ENCODE results near the gene SPOCD1.

The SPOCD1 gene

DNA sequence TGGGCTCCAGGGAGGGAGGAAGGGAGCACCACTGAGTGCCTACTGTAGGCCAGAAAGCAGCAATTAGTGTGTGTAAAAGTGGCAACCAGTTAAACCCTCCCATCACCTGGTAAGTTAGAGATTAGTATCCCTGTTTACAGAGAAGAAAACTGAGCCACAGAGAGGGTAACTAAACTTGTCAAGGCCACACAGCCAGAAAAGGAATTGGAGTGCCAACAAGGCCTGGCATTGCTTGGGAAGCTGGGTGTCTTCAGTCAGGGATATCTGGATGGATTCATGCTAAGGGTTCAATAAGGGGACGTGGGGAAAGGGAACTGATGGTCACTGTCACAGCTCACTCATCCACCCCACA lies 28.1 kb downstream of the SPOCD1 start:
- no peak for DNase-seq (ENCODE audit: low read depth, low spot score)

DNA sequence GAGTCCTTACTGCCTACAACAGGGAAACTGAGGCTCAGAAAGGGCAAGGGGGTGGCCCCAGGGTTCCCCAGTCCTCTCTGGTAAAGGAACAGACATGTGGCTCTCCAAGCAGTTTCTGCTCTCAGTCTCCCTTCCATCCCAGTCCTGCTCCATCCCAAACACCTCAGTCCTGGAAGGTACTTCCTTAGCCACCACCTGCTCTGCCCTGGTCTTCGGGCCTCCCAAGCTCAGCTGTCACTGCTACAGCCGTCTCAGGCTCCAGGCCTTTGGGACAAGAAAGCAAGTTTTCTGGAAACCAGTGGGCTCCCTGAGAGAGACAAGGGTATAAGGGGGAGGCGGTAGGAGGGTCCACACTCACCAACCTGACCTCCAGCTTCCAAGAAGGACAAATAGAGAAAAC lies 28.6 kb downstream of the SPOCD1 start:
- DNase-seq (ENCODE audit: low read depth, low spot score): no peak

DNA sequence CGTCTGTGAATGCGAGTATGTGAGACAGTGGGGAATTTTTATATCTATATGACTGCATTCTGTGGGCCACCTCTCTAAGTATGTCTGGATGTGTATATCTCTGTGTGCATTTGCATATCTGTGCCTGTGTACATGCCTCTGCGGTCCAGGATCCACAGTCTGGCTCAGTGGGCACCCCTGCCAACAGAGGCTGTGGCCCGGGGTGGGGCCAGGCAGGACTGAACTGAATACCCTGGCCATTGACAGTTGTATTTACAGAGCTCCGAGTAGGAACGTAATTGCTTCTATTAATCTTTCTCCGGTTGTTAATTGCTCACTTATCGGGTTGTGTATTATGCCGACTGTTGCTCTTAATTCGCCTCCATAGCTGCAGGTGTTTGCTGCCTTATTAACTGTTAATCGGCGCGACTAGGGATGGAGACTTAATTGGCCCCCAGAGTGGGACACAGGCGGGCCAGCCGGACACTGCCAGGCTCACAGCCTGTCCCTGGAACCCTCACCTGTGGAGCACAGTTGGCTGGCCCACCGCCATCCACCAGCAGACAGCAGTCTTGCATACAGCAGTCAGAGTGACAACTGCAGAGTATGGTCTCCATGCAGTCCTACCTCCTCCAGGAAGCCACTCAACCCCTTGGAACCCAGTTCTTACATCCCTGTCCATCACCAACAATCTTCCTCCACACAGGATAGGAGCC lies 29.3 kb downstream of the SPOCD1 start:
- no peak for DNase-seq (ENCODE audit: low read depth, low spot score)

DNA sequence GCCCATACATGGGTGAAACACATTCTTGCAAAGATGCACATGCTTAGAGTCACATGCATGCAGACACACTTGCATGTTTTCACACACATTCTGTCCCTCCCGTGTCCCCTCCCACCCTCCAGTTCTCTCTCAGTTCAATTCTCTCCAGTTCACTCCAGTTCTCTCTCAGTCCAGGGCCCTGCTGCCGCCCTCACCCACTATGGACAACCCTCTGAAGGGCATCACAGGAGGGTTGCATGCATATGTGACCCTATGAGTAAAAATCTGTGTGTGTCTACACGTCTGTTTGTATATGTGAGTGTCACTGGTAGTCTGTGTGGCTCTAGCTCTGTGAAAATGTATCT lies 29.9 kb downstream of the SPOCD1 start:
- no peak for DNase-seq (ENCODE audit: low read depth, low spot score)

DNA sequence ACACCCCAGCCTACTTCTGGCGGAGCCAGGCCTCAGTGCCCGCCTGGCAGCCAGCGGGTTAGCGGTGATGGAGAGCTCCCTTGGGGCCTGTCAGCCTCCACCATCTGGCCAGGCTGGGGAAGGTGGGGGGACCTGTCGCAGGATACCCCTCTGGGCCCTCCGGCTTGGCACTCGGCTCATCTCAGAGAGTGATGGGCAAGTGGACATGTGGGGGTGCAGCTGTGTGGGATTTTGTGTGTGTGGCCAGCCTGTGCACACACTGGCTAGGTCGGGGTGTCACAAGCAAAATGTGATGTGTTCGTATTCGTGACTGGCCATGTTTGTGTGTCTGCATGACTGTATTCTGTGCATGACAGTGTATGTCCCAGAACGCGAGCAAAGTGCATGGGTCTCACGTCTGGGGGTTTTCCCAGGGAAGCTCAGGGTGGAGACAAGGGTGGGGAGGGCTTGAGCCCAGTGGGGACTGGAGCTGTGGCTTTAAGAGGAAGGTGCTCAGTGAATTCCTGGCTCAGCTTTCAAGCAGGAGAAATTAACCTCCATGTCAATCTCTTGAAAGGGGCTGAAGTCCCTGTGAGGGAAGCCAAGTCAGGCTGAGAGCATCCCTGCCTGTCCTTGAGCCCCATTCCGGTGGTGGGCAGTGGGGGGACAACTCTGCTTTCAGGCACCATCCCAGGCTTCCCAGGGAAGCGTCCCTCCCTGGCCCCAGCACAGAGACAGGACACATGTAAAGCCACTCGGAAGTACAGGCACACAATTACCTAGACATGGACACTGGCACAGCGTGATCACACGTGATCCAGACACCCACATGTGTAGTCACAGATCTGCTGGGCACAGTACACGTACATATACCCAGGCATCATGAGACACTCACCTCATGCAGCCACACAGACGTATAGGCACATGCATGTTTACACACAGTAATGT lies 30.5 kb downstream of the SPOCD1 start:
- no peak for DNase-seq (ENCODE audit: low read depth, low spot score)

- no peak for DNase-seq (ENCODE audit: low read depth, low spot score)
Observed at GRCh38 chr1:31784356-31785019, 31.3 kb downstream of the SPOCD1 start.

GRCh38 chr1:31783846-31784245 lies 32.0 kb downstream of the SPOCD1 start:
- DNase-seq (ENCODE audit: low read depth, low spot score): no peak

DNA sequence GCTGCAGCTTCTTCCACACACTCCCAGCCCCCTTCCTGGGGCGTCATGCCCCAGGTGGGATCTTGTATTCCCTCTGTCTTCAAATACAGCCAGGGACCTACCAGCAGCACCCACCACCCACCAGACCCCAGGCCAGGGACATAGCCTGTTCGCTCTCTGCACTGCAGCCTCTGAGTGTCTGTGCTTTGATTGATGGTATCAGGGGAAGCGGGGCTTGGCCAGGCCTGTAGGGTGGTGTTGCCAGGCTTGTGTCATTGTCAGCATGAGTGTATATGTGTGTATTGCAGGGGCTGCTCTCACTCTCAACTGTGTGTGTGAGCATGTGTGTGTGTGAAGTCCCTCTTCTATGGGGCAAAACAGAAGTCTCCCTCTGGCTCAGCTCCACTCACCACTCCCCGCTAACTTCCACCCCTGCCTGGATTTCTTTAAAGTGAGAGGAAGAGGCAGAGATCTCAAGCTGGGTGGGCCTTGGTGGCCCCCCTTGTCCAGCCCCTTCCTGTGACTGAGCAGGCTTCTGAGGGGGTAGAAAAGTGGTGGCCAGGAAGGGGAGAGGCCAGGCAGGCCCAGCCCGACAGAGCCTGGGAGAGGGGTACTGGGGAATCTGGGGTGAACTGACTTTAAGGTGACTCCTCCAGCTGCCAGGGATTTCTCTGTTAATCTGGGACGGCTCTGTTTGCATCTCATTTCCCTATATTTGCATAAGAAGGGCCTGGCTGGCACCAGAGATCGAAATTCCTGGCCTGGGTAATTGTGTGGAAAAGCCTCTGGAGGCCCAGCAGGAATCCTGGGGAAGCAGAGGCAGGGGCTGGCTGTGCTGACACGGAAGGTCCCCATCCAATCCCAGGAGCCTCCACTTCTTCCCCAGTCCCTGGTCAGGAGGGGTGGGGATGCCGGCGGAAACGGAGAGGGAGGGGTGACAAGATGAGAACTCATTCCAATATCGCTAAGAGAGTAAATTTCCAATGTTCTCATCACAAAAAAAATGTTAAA lies 33.1 kb downstream of the SPOCD1 start:
- no peak for DNase-seq (ENCODE audit: low read depth, low spot score)

DNA sequence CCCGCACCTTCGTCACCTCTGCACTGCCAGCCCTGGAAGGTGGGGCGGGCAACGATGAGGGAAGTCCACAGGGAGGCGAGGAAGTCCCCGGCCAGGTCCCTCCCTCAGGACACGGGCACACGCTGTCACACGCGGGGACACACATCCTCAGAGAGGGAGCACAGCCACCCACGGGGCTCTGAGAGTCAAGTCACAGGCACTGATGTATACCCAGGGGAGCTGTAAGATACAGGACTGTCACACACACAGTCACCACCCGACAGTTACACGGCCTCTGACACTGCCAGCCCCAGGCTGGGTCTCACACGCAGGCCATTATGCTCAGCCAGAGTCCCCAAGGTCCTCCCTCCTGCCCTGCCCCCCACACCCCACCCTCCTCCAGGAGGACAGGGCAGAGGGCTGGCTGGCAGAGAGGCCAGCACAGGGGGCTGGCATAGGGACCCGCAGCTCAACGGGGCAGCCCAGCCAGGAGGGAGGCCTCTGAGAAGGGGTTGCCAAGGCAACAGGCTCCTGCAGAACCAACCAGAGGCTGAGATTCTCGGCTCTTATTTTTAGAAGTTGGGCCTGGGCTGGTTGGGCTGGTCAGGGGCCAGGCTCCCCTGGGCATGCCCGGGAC lies 34.0 kb downstream of the SPOCD1 start:
- no peak for DNase-seq (ENCODE audit: low read depth, low spot score)

- no peak for DNase-seq (ENCODE audit: low read depth, low spot score)
Observed at GRCh38 chr1:31781138-31781755, 34.6 kb downstream of the SPOCD1 start.

GRCh38 chr1:31780632-31781031 lies 35.2 kb downstream of the SPOCD1 start:
- no peak for DNase-seq (ENCODE audit: low read depth, low spot score)

- no peak for DNase-seq (ENCODE audit: low read depth, low spot score)
Observed at GRCh38 chr1:31779687-31780086, 36.1 kb downstream of the SPOCD1 start.

DNA sequence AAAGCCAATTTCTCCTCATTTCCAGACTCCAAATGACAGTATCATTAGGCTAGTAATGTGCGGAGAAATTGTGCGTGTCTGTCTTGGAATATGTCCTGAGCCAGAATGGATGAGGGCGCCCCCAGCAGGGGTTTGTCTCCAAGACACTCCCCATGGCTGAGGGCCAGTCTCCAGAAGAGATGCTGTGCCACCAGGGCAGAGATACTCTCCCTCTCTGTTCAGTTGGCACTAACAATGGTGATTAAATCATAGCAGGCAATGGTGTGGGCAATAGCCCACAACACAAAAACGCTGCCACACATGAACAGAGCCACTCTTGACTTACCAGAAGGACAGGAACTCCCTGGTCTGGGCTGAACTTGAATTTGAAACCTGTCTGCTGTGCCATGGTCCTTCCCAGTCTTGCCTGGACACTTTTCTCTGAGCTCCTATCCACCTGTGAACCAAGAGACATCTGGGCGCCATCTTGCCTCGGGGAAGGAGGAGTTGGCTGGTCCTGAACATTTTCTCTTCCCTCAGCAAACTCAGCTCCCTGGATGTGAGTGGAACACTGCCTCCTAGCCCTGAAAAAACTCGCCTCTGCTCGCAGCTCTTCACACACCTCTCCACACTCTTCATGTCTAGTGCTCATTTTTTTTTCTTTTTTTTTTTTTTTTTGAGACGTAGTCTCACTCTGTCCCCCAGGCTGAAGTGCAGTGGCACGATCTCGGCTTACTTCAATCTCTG lies 36.9 kb downstream of the SPOCD1 start:
- DNase-seq (ENCODE audit: low read depth, low spot score): no peak

DNA sequence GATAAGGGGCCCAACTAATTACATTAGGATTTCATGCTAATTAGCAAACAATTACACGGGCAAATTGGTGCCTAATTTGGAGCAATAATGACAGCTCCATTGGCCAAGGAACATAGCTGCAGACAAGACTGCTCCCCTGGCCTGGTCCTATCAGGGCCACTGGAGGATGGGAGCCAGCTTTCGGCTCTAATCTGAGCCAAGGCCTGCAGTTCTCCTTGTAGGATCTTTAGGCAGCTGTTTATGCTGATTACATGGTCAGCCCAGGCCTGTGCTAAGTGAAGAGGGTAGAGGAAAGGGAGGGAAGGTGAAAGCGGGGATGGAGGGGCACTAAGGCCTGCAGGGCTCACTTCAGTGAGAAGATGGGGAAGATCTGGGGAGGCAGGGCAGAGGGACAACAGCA lies 39.3 kb downstream of the SPOCD1 start:
- no peak for DNase-seq (ENCODE audit: low read depth, low spot score)

GRCh38 chr1:31776032-31776431 lies 39.8 kb downstream of the SPOCD1 start:
- DNase-seq (ENCODE audit: low read depth, low spot score): no peak

DNA sequence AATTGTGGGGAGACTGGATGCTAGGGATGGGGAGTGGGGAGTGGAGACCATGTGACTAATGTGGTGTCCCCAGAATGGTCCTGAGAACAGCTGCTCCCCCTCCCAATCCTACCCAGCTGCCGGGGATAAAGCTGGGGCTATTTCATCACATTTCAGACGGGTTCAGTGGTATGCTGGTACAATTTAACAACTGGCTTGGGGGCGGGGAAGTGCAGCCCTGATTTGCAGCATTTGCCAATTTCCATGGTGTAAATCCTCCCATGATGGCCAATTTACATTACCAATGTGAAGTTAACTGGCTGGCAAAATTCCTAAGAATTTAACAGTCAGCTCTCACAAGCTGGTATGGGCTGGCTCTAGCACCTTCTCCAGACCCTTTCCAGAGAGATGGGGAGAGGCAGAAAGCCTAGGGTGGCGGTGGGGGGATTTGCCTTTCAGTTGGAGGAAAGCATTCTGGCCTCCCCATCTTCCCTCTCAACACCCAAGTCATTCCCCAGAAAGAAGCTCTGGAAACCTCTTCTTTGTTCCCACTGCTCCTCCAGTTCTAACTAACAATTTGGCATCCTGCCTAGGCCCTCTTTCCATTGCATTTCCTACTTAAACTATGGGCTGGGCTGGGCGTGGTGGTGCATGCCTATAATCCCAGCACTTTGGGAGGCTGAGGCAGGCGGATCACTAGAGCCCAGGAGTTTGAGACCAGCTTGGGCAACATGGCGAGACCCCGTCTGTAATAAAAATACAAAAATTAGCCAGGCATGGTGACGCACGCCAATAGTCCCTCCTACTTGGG lies 40.4 kb downstream of the SPOCD1 start:
- DNase-seq (ENCODE audit: low read depth, low spot score): no peak

DNA sequence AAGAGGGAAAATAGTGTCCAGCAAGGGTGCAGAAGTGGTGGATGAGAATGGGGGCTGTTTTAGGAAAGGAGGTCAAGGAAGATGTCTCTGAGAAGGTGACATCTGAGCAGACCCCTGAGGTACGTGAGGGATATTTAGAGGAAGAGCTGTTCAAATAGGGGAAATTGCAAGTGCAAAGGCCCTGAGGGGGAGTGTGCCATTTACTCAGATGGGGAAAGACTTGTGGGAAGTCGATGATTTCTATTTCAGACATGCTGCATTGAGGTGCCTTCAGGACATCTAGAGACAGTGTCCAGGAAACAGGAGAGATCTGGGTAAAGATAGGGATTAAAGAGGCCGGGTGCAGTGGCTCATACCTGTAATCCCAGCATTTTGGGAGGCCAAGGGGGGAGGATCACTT lies 41.3 kb downstream of the SPOCD1 start:
- no peak for DNase-seq (ENCODE audit: low read depth, low spot score)

GRCh38 chr1:31773861-31774260 lies 42.0 kb downstream of the SPOCD1 start:
- no peak for DNase-seq (ENCODE audit: low read depth, low spot score)

GRCh38 chr1:31772669-31773248 lies 43.1 kb downstream of the SPOCD1 start:
- no peak for DNase-seq (ENCODE audit: low read depth, low spot score)

Data from smooth muscle cell of the brain vasculature (primary cell).